Subcutaneous abdominal adipose tissue (tissue), 5 donors: Measurements from ENCODE around the gene LMBRD1.

Experiments used
- H3K27ac ChIP-seq: one replicate; pipeline ENCODE4 v1.7.0; 2013; ENCODE audit warnings: low read depth, mild to moderate bottlenecking, inconsistent platforms, low read length, moderate library complexity
- H3K27me3 ChIP-seq, 5 donors: one replicate each; pipeline ENCODE4 v1.7.0; 2013; ENCODE audit warnings: low read length in 5 of 5, inconsistent platforms in 1 of 5; ENCODE audit not compliant: control insufficient read depth in 5 of 5, insufficient read depth in 4 of 5
- H3K36me3 ChIP-seq, 5 donors: one replicate each; pipeline ENCODE4 v1.7.0; 2013; ENCODE audit warnings: low read length in 5 of 5; ENCODE audit not compliant: control insufficient read depth in 5 of 5, insufficient read depth in 5 of 5
- H3K4me1 ChIP-seq, 5 donors: one replicate each; pipeline ENCODE4 v1.7.0; 2013; ENCODE audit warnings: low read length in 5 of 5, mild to moderate bottlenecking in 3 of 5, moderate library complexity in 1 of 5; ENCODE audit not compliant: control insufficient read depth in 5 of 5, insufficient read depth in 5 of 5
- H3K4me3 ChIP-seq, 5 donors: one replicate each; pipeline ENCODE4 v1.7.0; 2013; ENCODE audit warnings: low read length in 5 of 5, low read depth in 1 of 5
- H3K9ac ChIP-seq, 5 donors: one replicate each; pipeline ENCODE4 v1.7.0; 2013; ENCODE audit warnings: low read length in 5 of 5, mild to moderate bottlenecking in 4 of 5, moderate library complexity in 3 of 5
- H3K9me3 ChIP-seq, 5 donors: one replicate each; pipeline ENCODE4 v1.7.0; 2013; ENCODE audit warnings: low read length in 5 of 5; ENCODE audit not compliant: control insufficient read depth in 5 of 5
- donor health status: healthy.
- donor health status: healthy.
- donor health status: healthy.
- donor health status: healthy.
- donor health status: healthy.

Gene LMBRD1

GRCh38 chr6:69784595-69785377 lies 12.0 kb downstream of the LMBRD1 start:
- no peaks in the 10 kb centered on the region for H3K4me1 ChIP-seq

GRCh38 chr6:69783108-69783507 lies 13.7 kb downstream of the LMBRD1 start:
- H3K4me3 ChIP-seq: no peak overlapping the region
- H3K27ac ChIP-seq: no peak overlapping the region
- no peaks in the 10 kb centered on the region for H3K4me1 ChIP-seq
- H3K9me3 ChIP-seq: no peaks in the 10 kb centered on the region
- H3K27me3 ChIP-seq: no peaks in the 10 kb centered on the region
- no peak overlapping the region for H3K9ac ChIP-seq
- H3K36me3 ChIP-seq: peaks cover 0 to 5% (median 3%) of the 10 kb centered on the region in 5 donors

More at GRCh38 chr6:69784595-69785377, 12.0 kb downstream of the LMBRD1 start:
- Histone ChIP-seq H3K36me3 (peaks cover 0 to 11% (median 5%) of the 10 kb centered on the region in 5 donors), H3K27me3 (no peaks in the 10 kb centered on the region), H3K9ac (no peak overlapping the region), H3K9me3 (no peaks in the 10 kb centered on the region), H3K27ac (no peak overlapping the region), H3K4me3 (no peak overlapping the region)

- H3K36me3 ChIP-seq: peaks cover 0 to 15% (median 3%) of the 10 kb centered on the region in 5 donors
- H3K4me1 ChIP-seq: no peaks in the 10 kb centered on the region
- no peak overlapping the region for H3K9ac ChIP-seq
- no peaks in the 10 kb centered on the region for H3K9me3 ChIP-seq
- H3K27ac ChIP-seq: no peak overlapping the region
- no peaks in the 10 kb centered on the region for H3K27me3 ChIP-seq
- no peak overlapping the region for H3K4me3 ChIP-seq
Observed at GRCh38 chr6:69780585-69781178, 16.1 kb downstream of the LMBRD1 start.

GRCh38 chr6:69775941-69776340 lies 20.9 kb downstream of the LMBRD1 start:
- H3K9me3 ChIP-seq: no peaks in the 10 kb centered on the region
- H3K27ac ChIP-seq: no peak overlapping the region
- no peak overlapping the region for H3K9ac ChIP-seq
- no peaks in the 10 kb centered on the region for H3K4me1 ChIP-seq
- no peaks in the 10 kb centered on the region for H3K27me3 ChIP-seq
- H3K4me3 ChIP-seq: no peak overlapping the region
- peaks cover 0 to 17% (median 3%) of the 10 kb centered on the region in 5 donors for H3K36me3 ChIP-seq

GRCh38 chr6:69775585-69775849 lies 21.3 kb downstream of the LMBRD1 start:
- Histone ChIP-seq H3K4me1 (no peaks in the 10 kb centered on the region), H3K9ac (no peak overlapping the region), H3K27ac (no peak overlapping the region), H3K9me3 (no peaks in the 10 kb centered on the region), H3K27me3 (no peaks in the 10 kb centered on the region), H3K4me3 (no peak overlapping the region), H3K36me3 (peaks cover 0 to 17% (median 3%) of the 10 kb centered on the region in 5 donors)

GRCh38 chr6:69774740-69775584 lies 21.8 kb downstream of the LMBRD1 start:
- H3K36me3 ChIP-seq: peaks cover 0 to 15% (median 3%) of the 10 kb centered on the region in 5 donors
- no peaks in the 10 kb centered on the region for H3K9me3 ChIP-seq
- H3K4me1 ChIP-seq: peaks cover 0 to 4% (median 0%) of the 10 kb centered on the region in 5 donors
- H3K4me3 ChIP-seq: no peak overlapping the region
- H3K9ac ChIP-seq: no peak overlapping the region
- no peak overlapping the region for H3K27ac ChIP-seq
- H3K27me3 ChIP-seq: no peaks in the 10 kb centered on the region

- H3K27ac ChIP-seq: no peak overlapping the region
Observed at GRCh38 chr6:69771158-69771906, 25.5 kb downstream of the LMBRD1 start.

GRCh38 chr6:69768664-69769063 lies 28.1 kb downstream of the LMBRD1 start:
- no peak overlapping the region for H3K27ac ChIP-seq
- H3K4me3 ChIP-seq: no peak overlapping the region
- no peaks in the 10 kb centered on the region for H3K27me3 ChIP-seq
- H3K36me3 ChIP-seq: peaks cover 0 to 4% (median 0%) of the 10 kb centered on the region in 5 donors
- peaks cover 0 to 6% (median 0%) of the 10 kb centered on the region in 5 donors for H3K4me1 ChIP-seq
- no peak overlapping the region for H3K9ac ChIP-seq
- no peaks in the 10 kb centered on the region for H3K9me3 ChIP-seq

More at GRCh38 chr6:69771158-69771906, 25.5 kb downstream of the LMBRD1 start:
- Histone ChIP-seq H3K36me3 (peaks cover 0 to 7% (median 0%) of the 10 kb centered on the region in 5 donors), H3K4me3 (no peak overlapping the region), H3K9me3 (no peaks in the 10 kb centered on the region), H3K9ac (no peak overlapping the region), H3K4me1 (peaks cover 0 to 6% (median 0%) of the 10 kb centered on the region in 5 donors), H3K27me3 (no peaks in the 10 kb centered on the region)

GRCh38 chr6:69763763-69764162 lies 33.0 kb downstream of the LMBRD1 start:
- Histone ChIP-seq H3K27me3 (no peaks in the 10 kb centered on the region), H3K4me3 (no peak overlapping the region)

More at GRCh38 chr6:69763763-69764162, 33.0 kb downstream of the LMBRD1 start:
- H3K4me1 ChIP-seq: peaks cover 0 to 2% (median 0%) of the 10 kb centered on the region in 5 donors
- H3K9me3 ChIP-seq: peaks cover 0 to 3% (median 0%) of the 10 kb centered on the region in 5 donors
- H3K9ac ChIP-seq: no peak overlapping the region
- no peaks in the 10 kb centered on the region for H3K36me3 ChIP-seq
- no peak overlapping the region for H3K27ac ChIP-seq
